GM19240 (cell line): Measurements from ENCODE around the gene LBX2.

Source experiments
- DNase-seq: peaks from one replicate; pipeline ENCODE4 v3.0.0; 2011; ENCODE audit warnings: low spot score; ENCODE audit not compliant: insufficient read length

LBX2 gene, protein sequence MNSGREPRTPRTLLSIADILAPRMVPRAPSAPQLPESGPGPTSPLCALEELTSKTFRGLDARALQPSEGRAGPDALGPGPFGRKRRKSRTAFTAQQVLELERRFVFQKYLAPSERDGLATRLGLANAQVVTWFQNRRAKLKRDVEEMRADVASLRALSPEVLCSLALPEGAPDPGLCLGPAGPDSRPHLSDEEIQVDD

DNA sequence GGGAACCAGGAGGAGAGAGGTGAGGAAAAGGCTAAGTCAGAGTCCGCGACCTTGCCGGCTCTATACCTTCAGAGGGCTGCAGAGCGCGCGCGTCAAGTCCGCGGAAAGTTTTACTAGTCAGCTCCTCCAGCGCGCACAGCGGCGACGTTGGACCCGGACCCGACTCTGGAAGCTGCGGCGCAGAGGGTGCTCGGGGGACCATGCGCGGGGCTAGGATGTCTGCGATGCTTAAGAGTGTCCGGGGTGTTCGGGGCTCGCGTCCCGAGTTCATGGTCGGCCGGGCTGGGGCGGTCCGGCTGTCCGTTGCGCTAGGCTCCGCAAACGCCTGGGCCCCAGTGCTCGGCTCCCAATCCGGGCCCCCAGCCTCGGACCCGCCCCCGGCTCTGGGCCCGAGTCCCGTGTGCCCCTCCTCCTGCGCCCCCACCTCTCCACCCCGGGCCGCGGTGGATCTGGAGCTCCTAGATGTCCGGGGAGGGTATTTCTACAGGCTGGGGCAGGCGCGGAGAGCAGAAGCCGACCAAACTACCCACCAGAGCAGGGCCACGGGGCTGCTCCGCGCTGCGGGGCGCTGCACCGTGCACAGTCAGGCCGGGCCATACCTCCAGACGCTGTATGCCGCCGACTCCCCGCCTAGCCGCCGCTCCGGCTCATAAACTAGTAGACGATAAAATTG, at the start of gene LBX2:
Gene LBX2, minus strand, starts transcription at position 337 of the 673 bp plus-strand sequence. Its CDS starts 66 bp downstream, at position 271.
- DNase-seq = no peak

DNA sequence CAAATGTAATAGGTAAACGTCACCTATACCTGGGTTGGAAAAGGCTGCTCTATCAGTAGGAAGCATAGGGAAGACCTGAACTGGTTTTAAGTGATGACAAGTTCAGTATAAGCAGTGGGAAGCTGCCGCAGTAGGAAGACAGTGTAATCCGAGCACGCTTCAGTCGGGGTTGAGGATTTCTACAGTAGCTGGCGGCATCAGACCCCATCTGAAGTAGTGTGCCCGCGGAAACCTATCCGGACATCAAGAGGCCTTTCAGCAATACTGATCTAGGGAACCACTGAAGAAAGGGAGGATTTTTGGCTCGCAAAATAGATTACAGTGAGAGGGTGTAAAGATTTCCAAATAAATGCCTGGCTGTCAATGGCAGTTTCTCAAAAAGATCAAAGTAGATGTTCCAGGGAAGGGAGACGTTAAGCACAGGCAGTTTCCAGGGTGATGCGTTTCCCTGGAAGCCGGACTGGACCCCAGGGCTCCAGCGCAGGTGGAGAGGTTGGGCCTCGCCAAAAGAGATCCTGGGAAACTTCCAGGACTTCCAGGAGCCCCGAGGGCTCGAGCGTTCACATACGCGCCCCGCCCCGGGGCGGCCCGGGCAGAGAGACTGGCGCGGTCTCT, 49.0 kb upstream of the LBX2 start:
- DNase-seq = no peak

GRCh38 chr2:74546004-74546403, 46.6 kb upstream of the LBX2 start:
- no peak for DNase-seq

DNA sequence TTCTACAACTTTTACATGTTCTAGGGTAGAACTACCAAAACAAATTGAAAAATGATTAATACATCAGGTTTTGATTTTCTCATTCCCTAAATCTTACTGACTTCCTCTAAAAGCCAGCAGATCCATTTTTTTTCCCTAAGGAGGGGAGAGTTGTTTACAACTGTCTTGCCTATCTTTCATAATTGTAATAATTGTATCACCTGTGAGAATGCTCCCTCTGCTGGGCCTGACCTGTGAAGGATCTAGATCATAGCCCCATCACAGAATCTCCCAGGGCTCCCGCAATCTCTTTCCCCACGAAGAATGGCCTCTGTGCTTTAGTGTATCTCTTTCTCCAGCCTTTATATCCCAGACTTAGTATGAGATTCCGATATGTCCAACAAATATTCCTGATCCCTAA, 45.2 kb upstream of the LBX2 start:
- no peak for DNase-seq

GRCh38 chr2:74542978-74543377, 43.6 kb upstream of the LBX2 start:
- DNase-seq = no peak

DNA sequence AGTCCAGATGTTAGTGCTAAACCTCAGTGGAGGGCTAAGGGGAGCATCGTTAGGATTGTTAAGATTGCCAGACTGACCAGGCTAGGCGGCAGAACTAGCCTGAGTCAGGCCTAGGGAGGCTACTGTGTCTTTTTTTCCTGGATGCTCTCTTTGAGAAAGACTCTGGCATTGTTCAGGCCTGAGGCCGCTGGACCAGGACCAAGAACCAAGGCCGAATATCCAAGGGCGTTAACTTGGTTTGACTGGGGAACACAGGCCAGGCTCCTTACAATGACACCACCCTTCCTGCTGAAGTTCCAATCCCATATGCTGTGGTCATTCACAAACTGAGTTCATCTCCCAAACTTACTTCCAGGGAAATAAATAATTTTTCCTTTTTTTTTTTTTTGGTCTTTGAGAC, 40.9 kb upstream of the LBX2 start:
- no peak for DNase-seq

DNA sequence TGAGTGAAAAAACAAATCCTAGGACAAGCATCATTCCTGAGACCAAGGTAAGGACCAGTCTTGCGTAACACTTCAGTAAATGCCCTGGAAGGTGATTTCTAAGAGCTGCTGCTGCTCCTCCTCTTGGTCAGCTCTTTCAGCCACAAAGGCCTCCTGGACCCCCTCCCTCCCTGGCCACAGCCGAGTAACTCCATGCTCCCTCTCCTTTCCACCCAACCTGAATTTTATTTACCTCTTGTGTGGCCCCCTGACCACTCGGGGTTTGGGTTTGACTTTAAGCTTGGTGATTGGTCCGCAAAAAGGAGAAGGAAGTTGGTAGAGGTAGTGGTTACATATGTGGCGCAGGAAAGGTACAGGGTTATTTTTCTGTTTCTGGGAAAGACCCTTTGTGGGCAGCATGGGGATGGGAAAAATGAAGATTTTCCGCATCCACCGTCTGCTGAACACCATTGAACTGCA, 39.5 kb upstream of the LBX2 start:
- DNase-seq = no peak

DNA sequence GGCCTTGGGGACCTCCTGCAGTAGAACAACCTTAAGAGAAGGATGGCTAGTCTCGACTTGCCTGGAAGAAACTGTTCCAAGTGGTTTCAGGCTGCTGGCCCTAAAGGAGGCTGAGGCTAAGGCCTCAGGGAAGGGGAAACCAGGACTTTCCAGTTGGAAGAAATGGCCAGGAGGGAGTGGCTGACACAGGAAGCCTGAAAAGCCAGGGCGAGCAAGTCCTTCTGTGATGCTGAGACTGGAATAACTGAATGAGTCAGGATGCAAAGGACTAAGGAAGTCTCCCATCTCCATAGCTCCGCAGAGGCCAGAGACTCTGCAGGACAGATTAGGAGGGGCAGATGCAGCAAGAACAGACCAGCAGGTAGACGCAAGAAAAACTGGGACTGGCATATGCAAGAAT, 37.7 kb upstream of the LBX2 start:
- DNase-seq = no peak

- no peak for DNase-seq
These were observed 37.0 kb upstream of the LBX2 start for GRCh38 chr2:74536166-74536950.

- DNase-seq = no peak
These were observed 36.1 kb upstream of the LBX2 start for GRCh38 chr2:74535440-74535965.

- DNase-seq = no peak
These were observed 35.0 kb upstream of the LBX2 start for GRCh38 chr2:74534411-74534810.

DNA sequence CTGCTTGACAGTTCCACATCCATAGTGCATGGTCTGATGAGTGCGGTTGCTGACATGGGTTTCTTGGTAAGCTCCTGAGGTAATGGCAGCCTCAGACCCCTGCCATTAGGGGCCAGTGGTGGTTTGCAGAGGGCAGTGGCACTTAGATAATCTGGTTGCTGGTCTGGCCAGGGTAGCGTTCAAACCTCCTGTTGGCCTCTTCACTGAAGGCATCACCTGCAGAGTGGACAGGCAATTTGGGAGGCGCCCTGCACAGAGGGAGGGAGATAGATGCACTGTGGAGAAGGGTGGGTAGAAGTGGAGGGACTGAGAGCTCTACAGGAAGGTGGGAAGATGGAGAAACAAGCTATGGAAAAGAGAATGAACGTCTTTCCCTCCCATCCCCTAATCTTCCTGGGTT, 34.1 kb upstream of the LBX2 start:
- no peak for DNase-seq

DNA sequence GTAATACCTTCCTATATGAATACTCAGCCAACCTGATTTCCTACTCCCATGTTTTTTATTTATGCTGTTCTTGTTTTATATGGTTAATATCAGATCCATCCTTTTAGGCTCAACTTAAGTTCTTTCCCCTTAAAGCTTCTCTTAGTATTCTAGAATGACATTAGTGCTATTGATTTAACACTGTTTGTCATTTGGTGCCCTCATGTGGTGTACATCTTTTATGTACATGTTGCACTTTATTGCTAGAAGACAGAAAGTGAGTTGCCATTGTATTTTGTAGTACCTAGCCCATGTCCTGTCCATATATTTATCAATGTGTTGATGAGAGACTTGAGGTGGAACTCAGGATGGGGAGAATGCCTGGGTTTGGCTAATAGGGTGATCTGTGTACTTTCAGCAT, 32.8 kb upstream of the LBX2 start:
- no peak for DNase-seq

DNA sequence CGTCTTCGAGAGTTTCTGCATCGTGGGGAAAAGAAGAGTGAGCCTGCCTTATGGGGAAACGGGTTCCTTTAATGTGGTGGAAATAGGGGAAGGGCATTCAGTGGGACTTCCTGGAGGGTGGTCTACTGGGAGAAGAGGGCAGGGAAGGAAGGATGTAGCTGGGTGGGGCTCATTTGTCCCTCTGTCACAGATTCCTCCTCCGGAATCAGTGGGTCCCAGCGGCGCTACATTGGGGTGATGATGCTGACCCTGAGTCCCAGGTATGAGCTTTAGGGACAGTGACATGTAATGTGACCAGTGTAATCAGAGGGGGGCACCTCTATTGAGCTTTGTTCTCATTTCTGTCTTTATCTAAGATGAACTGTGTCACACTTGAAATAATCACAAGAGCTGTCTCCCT, 32.3 kb upstream of the LBX2 start:
- no peak for DNase-seq

DNA sequence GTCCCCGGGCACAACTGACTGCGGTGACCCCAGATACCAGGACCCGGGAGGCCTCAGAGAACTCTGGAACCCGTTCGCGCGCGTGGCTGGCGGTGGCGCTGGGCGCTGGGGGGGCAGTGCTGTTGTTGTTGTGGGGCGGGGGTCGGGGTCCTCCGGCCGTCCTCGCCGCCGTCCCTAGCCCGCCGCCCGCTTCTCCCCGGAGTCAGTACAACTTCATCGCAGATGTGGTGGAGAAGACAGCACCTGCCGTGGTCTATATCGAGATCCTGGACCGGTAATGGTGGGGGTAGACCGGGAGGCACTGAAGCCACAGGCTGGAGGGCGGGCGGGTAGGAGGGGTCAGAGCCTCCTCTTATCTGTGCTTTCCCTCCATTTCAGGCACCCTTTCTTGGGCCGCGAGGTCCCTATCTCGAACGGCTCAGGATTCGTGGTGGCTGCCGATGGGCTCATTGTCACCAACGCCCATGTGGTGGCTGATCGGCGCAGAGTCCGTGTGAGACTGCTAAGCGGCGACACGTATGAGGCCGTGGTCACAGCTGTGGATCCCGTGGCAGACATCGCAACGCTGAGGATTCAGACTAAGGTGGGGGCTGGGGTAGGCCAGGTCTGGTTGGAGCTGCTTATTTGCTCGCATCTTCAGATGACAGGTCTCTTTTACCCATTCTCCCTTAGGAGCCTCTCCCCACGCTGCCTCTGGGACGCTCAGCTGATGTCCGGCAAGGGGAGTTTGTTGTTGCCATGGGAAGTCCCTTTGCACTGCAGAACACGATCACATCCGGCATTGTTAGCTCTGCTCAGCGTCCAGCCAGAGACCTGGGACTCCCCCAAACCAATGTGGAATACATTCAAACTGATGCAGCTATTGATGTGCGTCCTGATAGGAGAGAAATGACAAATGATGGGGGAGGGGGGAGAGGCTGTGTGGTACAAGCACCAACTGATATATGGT, 31.1 kb upstream of the LBX2 start:
- DNase-seq = peak; percentile 79

DNA sequence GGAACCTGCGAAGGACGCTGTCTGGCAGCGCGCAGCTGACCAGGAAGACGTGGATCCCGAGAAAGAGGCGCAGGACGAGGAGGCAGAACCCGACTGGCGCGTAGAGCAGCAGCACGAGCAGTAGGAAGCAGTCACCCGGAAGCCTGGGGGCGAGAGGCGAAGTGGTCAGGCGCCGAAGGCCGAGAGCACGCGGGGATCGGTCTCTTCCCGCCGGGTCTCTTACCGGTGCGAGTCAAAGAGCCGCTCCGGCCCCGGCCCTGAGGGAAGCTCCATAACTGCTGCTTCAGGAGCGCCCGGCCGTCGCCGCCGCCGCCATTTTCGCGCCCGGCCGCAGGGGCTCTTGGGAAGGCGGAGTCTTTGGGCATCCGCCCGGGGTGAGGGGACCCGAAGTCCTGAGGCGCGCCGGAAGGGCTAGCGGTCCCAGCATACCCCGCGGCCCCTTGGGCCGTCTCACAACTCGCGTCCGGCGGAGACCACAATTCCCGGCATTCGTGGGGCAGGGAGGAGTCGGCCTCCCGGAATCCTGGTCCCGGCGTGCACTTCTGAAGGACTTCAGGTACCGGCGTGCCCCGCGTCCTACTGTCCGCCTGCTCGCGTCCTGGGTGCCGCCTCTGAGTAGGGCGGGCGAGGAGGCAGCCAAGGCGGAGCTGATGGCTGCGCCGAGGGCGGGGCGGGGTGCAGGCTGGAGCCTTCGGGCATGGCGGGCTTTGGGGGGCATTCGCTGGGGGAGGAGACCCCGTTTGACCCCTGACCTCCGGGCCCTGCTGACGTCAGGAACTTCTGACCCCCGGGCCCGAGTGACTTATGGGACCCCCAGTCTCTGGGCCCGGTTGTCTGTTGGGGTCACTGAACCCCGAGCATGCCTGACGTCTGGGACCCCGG, 30.2 kb upstream of the LBX2 start, which contains the start of the genes AUP1 and HTRA2:
Gene AUP1, minus strand, starts transcription at position 350 of the 882 bp plus-strand sequence. Its CDS starts 77 bp downstream, at position 273.
Gene HTRA2, plus strand, starts transcription at position 577 of the 882 bp plus-strand sequence. Its CDS starts 74 bp downstream, at position 651.
- DNase-seq = peak; percentile 96

- no peak for DNase-seq
These were observed 29.4 kb upstream of the LBX2 start for GRCh38 chr2:74528600-74529356.

DNA sequence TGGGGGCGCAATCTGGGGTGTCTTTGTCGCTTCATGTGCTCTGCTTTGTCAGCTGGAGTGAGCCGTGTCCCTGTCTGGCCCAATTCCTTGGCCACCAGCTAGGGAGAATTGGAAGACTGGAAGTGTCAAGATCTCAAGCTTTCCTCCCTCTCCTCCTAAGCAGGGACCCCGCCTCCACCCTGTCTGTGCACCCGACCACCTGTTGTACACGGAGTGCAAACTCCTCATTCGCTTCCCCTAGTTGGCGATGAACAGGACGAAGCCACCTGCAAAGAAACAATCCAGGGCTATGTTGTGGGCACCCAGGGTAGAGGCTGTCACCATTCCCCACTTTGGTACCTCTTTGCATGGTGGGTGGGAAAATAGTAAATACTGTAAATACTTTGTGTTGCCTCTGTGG, 28.3 kb upstream of the LBX2 start:
- no peak for DNase-seq
